ENCODE results near the gene FLAD1. TPM values are rescaled to one million over a fixed set of nuclear protein-coding genes. Genes with fewer than 3 reads are reported as not detected.
A peak's percentile ranks its signal among the peaks of the same experiment; 100 is the strongest.

Gene FLAD1
- total and polyA plus RNA-seq, 2 of the 4 experiments (the other 2 are of a cell fraction) = 26.3 to 37.3 TPM

DNA sequence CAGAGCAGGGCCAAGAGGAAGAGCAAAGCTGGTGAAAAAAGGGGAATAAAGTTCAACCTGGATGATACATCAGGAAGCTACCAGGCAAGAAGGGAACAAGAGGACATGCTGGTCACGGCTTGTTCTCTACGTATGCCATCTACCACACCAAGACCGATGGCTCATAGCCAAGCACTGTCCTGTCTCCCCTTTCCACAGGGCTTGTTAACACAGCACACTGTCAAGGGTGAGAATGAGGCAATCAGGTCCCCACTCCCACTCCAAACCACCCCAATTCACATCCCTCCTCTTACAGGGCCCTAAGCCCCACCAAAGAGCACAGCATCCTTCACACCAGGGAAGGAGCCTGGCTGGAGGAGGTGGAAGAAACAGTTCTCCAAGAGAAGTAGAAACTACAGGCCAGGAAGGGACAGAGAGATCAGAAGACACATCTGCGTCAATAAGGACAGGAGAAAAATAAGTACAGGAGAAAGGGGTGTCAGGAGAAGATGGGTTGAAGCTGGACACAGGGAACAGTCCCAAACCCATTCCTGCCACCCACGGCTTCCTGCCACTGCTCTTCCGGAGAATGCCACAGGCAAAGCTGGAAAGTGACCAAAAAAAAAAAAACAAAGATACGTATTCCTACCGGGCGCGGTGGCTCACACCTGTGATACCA lies 11.7 kb upstream of the FLAD1 start:
- peaks cover 19% of the 10 kb centered on the region for H3K36me3 ChIP-seq (ENCODE audit: control insufficient read depth, insufficient read depth, low read length)
- H2BK5ac ChIP-seq (ENCODE audit: low read depth, low read length, poor library complexity, severe bottlenecking) = peak overlapping the region; percentile 97
- H4K5ac ChIP-seq (ENCODE audit: low read depth, low read length) = peak overlapping the region; percentile 98
- peaks cover 33% of the 10 kb centered on the region for H4K20me1 ChIP-seq (ENCODE audit: insufficient read depth, low read length)
- no TSS peak for BruUV-seq (replicated peaks)
- CTCF ChIA-PET = interaction anchor here (1.3 to 2.2 kb wide), 3 partner anchors 12 to 114 kb away, joined by 5 to 9 read pairs (median 6); partner anchors contain the start of gene FLAD1
- H3K4me1 ChIP-seq (ENCODE audit: control insufficient read depth, insufficient read depth, low read length) = peaks cover 18% of the 10 kb centered on the region
- peak overlapping the region; percentile 100 for H2AK5ac ChIP-seq (ENCODE audit: low read depth, low read length)
- peak overlapping the region; percentile 99 for H3K14ac ChIP-seq (replicated peaks; ENCODE audit: low read depth, low read length)
- H3K27me3 ChIP-seq (ENCODE audit: control insufficient read depth, insufficient read depth, low read length) = no peaks in the 10 kb centered on the region
- peak overlapping the region; percentile 71 for H2AFZ ChIP-seq (replicated peaks; ENCODE audit: low read length, poor library complexity)
- TF ChIP-seq RFX5 (IDR thresholded peaks at IDR 0.05; ENCODE audit: low read depth, low read length) (no peak), CEBPB (IDR thresholded peaks at IDR 0.05; ENCODE audit: low read depth, low read length) (peak; percentile 25; the same call in 1 of the 2 replicates)
- no CpG with 5 or more reads among the region's 10 CpGs for WGBS, 2 experiments (ENCODE audit: extremely low coverage in 2 of 2, insufficient read length in 1 of 2)
- peak overlapping the region; percentile 96 for H3K27ac ChIP-seq (ENCODE audit: insufficient read depth, low read length)
- H3K23ac ChIP-seq (ENCODE audit: low read depth, low read length) = peak overlapping the region; percentile 100
- POLR2A ChIA-PET (ENCODE audit: unreplicated experiment) = interaction anchor here (0.7 to 1.3 kb wide), 4 partner anchors 16 to 37 kb away, joined by 3 to 10 read pairs (median 4); partner anchors contain the start of gene PBXIP1
- ATAC-seq (ENCODE audit: low read depth) (no peak), DNase-seq (no peak)
- H3K18ac ChIP-seq (ENCODE audit: low read depth, low read length) = peak overlapping the region; percentile 98
- peak overlapping the region; percentile 95 for H2BK120ac ChIP-seq (ENCODE audit: low read depth, low read length)
- peak overlapping the region; percentile 92 for H3K56ac ChIP-seq (ENCODE audit: extremely low read depth, insufficient read depth, low read length)
- H2AK9ac ChIP-seq (replicated peaks; ENCODE audit: low read depth, low read length, poor library complexity) = peak overlapping the region; percentile 99
- dilution Hi-C loops (cut with HindIII; ENCODE audit: low sequenced_read_pairs, unreplicated experiment) = no loop called here
- peaks cover 14 to 62% of the 10 kb centered on the region in 2 experiments for H3K79me1 ChIP-seq (ENCODE audit: low read depth in 1 of 2, low read length in 2 of 2)
- peaks cover 7% of the 10 kb centered on the region for H3K9me1 ChIP-seq (ENCODE audit: insufficient read depth, low read length)
- peak overlapping the region; percentile 99 for H2BK15ac ChIP-seq (ENCODE audit: low read depth, low read length)
- peak overlapping the region; percentile 100 for H4K91ac ChIP-seq (ENCODE audit: insufficient read depth, low read depth, low read length)
- peak overlapping the region; percentile 95 to 98 for H4K8ac ChIP-seq (ENCODE audit: low read depth in 2 of 2, low read length in 2 of 2)
- no peaks in the 10 kb centered on the region for H3K9me3 ChIP-seq (ENCODE audit: control insufficient read depth, insufficient read depth, low read length)
- peak overlapping the region; percentile 97 for H2BK20ac ChIP-seq (ENCODE audit: low read depth, low read length)
- H3K4me2 ChIP-seq (ENCODE audit: low read depth, low read length) = peak overlapping the region; percentile 78
- H3K4ac ChIP-seq (ENCODE audit: low read depth, low read length) = peak overlapping the region; percentile 100
- intact Hi-C loops (cut with micrococcal nuclease) = loop anchor here (10.0 kb wide), 1 partner anchor 203 kb away; the partner anchor contains the start of genes KRTCAP2 and TRIM46
- in situ Hi-C loops (cut with MboI; ENCODE audit: low sequenced_read_pairs) = no loop called here
- no peak overlapping the region for H3K4me3 ChIP-seq (ENCODE audit: insufficient read depth, low read depth, low read length)
- peak overlapping the region; percentile 73 for H3K9ac ChIP-seq (ENCODE audit: low read depth, low read length)
